Measurements from ENCODE around the gene ARPP21.

Gene ARPP21

DNA sequence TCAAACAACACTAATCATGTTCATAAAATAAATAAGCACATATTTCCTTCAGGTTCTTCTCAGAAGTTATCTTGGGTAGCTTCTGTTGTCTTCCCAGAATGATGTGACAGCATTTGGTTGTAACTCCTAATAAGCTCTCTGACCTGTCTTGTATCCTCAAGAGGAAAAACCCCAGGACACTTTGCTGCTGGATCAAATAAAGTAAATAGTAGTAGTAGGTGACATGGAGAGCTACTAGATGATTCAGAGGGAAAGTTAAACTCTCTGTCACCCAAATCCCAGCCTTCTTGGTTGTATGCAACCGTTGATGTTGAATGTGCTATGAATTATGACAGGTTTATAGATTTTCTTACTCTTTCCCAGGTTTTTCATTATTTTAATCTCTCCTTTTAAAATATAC lies 143.0 kb downstream of the ARPP21 start:
- TF ChIP-seq CTCF (IDR thresholded peaks at IDR 0.05), result no peak

GRCh38 chr3:35784169-35784568 lies 144.8 kb downstream of the ARPP21 start:
- TF ChIP-seq CTCF (IDR thresholded peaks at IDR 0.05), result no peak

DNA sequence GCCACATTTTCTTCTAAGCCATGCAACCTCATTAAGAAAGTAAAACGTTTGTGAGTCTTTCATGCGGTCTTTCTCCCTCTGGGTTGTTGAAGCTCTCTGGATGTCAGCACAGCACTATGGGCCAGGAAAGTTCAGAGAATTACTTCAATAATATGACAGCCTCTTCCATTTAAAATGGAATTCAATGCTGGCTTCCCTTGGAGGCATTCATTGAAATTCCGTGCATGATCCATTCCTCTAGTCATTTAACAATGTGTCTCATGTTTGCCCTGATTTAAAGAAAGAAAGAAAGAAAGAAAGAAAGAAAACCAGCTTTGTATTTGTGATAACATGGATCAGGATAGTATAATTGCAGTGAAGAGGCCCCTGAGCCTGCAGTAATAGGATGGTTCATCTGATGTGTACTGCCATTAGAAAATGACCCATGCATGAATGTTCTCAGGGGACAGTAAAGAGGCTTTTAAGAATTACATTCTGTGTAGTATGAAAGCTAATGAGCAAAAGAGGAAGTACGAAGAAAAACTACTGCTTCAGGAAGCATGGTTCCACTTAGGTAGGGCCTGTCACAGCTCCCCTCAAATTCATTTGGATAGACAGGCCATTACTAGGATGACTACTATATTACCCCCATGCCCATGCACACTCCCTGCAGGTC lies 146.0 kb downstream of the ARPP21 start:
- TF ChIP-seq CTCF (IDR thresholded peaks at IDR 0.05), result no peak

DNA sequence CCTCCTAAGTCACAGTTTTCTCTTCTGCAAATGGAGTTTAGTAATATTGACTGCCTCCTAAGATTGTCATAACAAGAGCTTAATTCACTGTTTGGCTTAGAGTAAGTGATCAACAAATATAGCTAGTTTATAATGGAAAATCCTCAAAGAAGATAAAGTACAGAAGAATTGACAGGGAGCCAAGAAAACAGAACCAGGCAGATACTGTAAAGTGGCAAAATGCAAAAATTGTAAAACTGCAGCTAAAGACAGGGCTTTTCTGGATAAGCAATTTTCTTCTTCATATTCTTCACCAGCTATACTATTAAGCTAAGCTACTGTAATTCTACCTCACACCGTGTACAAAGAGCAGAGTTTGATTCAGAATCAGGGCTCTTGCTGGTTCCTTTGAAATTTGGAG lies 148.6 kb downstream of the ARPP21 start:
- TF ChIP-seq CTCF (IDR thresholded peaks at IDR 0.05), result no peak

GRCh38 chr3:35789042-35789831 lies 149.9 kb downstream of the ARPP21 start:
- no peak for TF ChIP-seq CTCF (IDR thresholded peaks at IDR 0.05)

- TF ChIP-seq CTCF (IDR thresholded peaks at IDR 0.05), result no peak
Measured at GRCh38 chr3:35790764-35791163, 151.4 kb downstream of the ARPP21 start.

DNA sequence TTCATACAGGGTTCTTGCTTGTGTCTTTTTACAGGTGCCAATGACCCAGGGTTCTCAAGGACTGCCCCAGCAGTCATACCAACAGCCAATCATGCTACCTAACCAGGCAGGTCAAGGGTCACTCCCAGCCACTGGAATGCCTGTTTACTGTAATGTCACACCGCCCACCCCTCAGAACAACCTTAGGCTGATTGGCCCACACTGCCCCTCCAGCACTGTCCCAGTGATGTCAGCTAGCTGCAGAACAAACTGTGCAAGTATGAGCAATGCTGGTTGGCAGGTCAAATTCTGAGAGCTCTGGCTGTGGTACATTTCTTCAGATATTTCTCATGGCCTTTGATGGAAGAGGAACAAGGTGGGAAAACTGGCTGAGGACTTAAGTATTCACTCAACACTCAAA lies 154.3 kb downstream of the ARPP21 start:
- no peak for TF ChIP-seq CTCF (IDR thresholded peaks at IDR 0.05)

All from LNCAP (cell line).